GM19025 (cell line): ENCODE results near the gene KIR2DL4.
"Not testable (repeated sequence)": the region's sequence is repeated elsewhere in the genome, so short reads cannot be mapped to it uniquely, and the experiment has no call there.

Experiments
- ATAC-seq: cut with Tn5 transposase; IDR thresholded peaks from one replicate; pipeline ENCODE4 v1.9.1; 2021; ENCODE audit warnings: mild to moderate bottlenecking, low read depth, moderate library complexity; ENCODE audit not compliant: unreplicated experiment

The KIR2DL4 gene

GRCh38 chr19:54803410-54803809 is at the start of gene KIR2DL4:
Gene KIR2DL4, plus strand, starts transcription at chr19:54803610. Its CDS starts 42 bp downstream, at chr19:54803652.
- no peak for ATAC-seq

DNA sequence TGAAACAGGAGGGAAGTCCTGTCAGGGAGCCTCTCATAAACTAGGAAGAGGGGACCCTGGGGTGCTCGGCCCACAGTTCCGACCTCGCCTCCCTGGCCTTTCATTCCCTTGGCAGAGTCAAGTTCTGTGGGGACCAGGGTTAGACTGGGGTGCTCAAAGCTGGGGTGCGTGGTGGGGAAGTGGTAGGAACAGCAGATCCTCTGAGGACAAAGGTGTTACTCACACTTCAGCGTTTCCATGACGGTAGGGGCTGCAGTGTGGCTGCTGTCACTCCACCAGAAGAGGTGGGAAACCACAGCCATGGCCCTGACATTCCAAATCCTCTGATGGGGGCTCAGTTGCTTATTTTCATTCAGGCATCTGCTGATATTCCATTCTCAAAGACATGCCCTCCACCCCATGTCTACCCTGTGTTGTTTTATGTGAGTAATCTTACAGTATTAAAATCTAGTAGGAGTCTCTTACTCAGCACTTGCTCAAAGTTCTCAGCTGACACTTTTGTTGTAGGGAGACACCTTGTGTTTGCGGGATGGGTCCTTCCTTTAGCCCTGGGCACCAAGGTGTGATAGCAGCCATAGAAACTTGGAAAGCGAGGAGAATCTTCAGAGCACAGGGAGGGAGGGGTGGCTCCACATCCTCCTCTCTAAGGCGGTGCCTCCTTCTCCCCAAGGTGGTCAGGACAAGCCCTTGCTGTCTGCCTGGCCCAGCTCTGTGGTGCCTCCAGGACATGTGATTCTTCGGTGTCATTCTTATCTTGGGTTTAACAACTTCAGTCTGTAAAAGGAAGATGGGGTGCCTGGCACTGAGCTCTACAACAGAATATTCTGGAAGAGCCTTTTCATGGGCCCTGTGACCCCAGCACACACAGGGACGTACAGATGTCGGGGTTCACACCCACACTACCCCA is 47.0 kb upstream of the KIR2DL4 start:
- ATAC-seq: not testable (repeated sequence)

GRCh38 chr19:54758577-54758976 is 44.8 kb upstream of the KIR2DL4 start:
- ATAC-seq: not testable (repeated sequence)

DNA sequence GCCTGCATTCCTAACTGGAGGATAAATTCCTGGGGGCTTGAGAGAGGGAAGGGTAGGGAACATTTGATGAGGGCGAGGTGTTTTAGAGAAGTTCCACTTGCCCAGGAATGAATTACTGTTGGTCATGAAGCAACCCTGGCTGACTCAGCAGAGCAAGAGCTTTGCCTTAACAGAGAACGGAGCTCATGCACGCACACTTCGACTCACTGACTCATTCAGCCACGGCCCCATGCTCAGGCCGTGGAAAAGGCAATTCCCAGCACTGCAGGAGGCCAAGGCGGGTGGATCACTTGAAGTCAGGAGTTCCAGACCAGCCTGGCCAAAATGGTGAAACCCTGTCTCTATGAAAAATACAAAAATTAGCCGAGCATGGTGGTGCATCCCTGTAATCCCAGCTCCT is 39.2 kb upstream of the KIR2DL4 start:
- ATAC-seq: not testable (repeated sequence)

DNA sequence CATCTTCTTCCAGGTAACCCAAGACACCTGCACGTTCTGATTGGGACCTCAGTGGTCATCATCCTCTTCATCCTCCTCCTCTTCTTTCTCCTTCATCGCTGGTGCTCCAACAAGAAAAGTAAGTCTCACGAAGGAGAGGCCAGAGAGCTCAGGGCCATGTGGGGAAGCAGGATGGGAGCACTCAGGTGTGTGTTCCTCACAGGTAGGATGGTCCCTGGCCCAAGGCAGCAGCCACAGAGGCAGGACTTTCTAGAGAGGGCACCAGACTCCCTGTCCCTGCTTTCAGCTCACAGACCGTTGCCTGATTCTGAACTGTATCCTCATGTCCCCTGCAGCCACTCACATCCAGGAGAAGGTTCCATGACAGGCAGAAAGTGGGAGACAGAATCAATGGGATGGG is 36.9 kb upstream of the KIR2DL4 start:
- not testable (repeated sequence) for ATAC-seq

DNA sequence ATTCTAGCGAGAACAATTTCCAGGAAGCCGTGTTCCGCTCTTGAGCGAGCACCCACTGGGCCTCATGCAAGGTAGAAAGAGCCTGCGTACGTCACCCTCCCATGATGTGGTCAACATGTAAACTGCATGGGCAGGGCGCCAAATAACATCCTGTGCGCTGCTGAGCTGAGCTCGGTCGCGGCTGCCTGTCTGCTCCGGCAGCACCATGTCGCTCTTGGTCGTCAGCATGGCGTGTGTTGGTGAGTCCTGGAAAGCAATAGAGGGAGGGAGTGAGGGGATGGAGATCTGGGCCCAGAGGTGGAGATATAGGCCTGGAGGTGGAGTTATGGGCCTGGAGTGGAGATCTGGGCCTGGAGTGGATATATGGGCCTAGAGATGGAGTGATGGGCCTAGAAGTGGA is 33.8 kb upstream of the KIR2DL4 start, which contains the start of gene KIR2DL1:
Gene KIR2DL1, plus strand, starts transcription at position 148 of the 400 bp plus-strand sequence. Its CDS starts 58 bp downstream, at position 206.
- not testable (repeated sequence) for ATAC-seq

DNA sequence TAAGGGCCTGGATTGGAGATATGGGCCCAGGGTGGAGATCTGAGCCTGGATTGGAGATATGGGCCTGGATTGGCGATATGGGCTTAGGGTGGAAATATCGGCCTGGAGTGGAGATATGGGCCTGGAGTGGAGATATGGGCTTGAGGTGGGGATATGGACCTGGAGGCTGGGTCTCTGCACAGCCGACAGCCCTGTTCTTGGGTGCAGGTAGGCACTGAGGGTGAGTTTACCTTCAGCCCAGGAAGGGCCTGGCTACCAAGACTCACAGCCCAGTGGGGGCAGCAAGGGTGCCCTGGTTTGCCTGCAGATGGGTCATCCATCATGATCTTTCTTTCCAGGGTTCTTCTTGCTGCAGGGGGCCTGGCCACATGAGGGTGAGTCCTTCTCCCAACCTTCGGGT is 32.9 kb upstream of the KIR2DL4 start:
- not testable (repeated sequence) for ATAC-seq

DNA sequence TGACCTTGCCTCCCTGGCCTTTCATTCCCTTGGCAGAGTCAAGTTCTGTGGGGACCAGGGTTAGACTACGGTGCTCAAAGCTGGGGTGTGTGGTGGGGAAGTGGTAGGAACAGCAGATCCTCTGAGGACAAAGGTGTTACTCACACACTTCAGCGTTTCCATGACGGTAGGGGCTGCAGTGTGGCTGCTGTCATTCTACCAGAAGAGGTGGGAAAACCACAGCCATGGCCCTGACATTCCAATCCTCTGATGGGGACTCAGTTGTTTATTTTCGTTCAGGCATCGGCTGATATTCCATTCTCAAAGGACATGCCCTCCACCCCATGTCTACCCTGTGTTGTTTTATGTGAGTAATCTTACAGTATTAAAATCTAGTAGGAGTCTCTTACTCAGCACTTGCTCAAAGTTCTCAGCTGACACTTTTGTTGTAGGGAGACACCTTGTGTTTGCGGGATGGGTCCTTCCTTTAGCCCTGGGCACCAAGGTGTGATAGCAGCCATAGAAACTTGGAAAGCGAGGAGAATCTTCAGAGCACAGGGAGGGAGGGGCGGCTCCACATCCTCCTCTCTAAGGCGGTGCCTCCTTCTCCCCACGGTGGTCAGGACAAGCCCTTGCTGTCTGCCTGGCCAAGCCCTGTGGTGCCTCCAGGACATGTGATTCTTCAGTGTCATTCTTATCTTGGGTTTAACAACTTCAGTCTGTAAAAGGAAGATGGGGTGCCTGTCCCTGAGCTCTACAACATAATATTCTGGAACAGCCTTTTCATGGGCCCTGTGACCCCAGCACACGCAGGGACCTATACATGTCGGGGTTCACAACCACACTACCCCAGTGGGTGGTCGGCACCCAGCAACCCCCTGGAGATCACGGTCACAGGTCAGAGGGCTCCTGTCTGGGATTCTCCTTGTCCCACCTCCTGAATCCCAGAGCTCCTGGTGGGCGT is 32.1 kb upstream of the KIR2DL4 start:
- ATAC-seq: not testable (repeated sequence)

DNA sequence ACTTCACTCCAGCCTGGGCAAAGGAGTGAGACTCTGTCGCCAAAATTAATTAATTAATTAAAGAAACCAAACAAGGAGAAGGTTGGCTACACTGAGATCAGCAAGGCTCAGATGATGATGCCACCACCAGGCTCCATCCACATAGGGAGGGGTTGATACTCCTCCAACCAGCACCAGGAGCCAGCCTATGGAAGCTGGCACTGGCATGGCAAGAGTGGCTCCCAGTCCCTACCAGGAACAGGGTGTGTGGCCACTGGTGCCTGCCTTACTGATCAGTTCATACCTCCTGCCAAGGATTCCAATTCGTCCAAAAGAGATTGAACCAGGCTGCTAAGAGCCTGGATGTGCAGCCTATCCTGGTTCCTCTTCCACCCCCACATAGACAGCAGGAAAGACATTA is 30.7 kb upstream of the KIR2DL4 start:
- ATAC-seq: not testable (repeated sequence)

DNA sequence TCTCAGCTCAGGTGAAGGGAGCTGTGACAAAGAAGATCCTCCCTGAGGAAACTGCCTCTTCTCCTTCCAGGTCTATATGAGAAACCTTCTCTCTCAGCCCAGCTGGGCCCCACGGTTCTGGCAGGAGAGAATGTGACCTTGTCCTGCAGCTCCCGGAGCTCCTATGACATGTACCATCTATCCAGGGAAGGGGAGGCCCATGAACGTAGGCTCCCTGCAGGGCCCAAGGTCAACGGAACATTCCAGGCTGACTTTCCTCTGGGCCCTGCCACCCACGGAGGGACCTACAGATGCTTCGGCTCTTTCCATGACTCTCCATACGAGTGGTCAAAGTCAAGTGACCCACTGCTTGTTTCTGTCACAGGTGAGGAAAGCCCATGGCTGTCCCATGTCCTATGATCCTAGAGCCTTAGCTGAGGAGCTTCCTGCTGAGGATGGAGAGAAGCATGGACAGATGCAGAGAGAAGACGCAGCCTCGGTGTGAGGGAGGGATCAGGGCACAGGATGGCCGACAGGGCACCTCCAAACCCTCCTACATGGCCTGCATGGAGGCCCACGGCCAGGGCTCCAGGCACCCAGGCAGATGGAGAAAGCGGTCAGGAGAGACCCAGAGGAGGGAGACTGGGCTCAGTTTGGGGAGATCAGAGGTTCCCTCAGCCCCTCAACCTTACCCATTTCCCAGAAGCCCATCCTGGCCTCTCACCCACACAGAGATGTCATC is 28.2 kb upstream of the KIR2DL4 start:
- not testable (repeated sequence) for ATAC-seq

GRCh38 chr19:54775830-54776229 is 27.6 kb upstream of the KIR2DL4 start:
- ATAC-seq: not testable (repeated sequence)

GRCh38 chr19:54777851-54778250 is 25.6 kb upstream of the KIR2DL4 start:
- ATAC-seq: not testable (repeated sequence)

GRCh38 chr19:54778896-54779295 is 24.5 kb upstream of the KIR2DL4 start:
- not testable (repeated sequence) for ATAC-seq

GRCh38 chr19:54782916-54783315 is 20.5 kb upstream of the KIR2DL4 start:
- ATAC-seq: not testable (repeated sequence)

- not testable (repeated sequence) for ATAC-seq
Measured at GRCh38 chr19:54786091-54786723, 17.2 kb upstream of the KIR2DL4 start.

- ATAC-seq: not testable (repeated sequence)
Measured at GRCh38 chr19:54788154-54788553, 15.3 kb upstream of the KIR2DL4 start.

- no peak for ATAC-seq
Measured at GRCh38 chr19:54790711-54791110, 12.7 kb upstream of the KIR2DL4 start.

DNA sequence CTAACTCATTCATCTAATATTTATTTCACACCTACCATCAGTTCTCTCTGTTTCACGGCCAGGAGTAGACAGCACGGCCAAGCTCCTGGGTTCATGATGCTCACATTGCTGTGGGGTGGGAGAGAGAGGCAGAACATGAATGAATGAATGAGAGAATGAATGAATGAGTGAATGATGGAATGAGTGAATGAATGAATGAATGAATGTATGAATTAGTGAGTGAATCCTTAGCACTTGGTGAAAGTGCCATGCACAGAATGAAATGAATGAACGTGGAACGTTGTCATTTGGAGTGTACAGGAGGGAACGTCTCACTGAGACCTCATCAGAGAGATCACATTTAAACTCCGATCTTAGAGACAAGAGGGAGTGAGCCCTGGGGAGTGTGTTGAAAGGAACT is 11.9 kb upstream of the KIR2DL4 start:
- no peak for ATAC-seq

GRCh38 chr19:54792814-54793213 is 10.6 kb upstream of the KIR2DL4 start:
- no peak for ATAC-seq

GRCh38 chr19:54795758-54796157 is 7.7 kb upstream of the KIR2DL4 start:
- ATAC-seq: no peak
